CD14-positive monocyte (primary cell): ENCODE data around the gene PRLR. TPM values are rescaled to one million over a fixed set of nuclear protein-coding genes. Genes with fewer than 3 reads are reported as not detected.
A peak's percentile ranks its signal among the peaks of the same experiment; 100 is the strongest.

Source experiments
- DNase-seq, 3 donors: peaks; one replicate each; pipeline ENCODE4 v3.0.0-alpha.2; 2011 to 2022
- H2AFZ ChIP-seq: 2 replicates; pipeline ENCODE4 v1.6.0; 2012; ENCODE audit warnings: mild to moderate bottlenecking, low read depth, low read length, inconsistent platforms; ENCODE audit not compliant: insufficient read depth, poor library complexity, severe bottlenecking
- H3K27ac ChIP-seq, 2 donors: 1 replicate in 1 of 2; 2 replicates in 1 of 2; pipeline ENCODE4 v1.5.1; 2012 to 2013; ENCODE audit warnings: low read length in 2 of 2, control low read depth in 1 of 2, inconsistent platforms in 1 of 2, low read depth in 1 of 2, mild to moderate bottlenecking in 1 of 2
- H3K27me3 ChIP-seq, 2 donors: one replicate each; pipeline versions ENCODE4 v1.6.0 to v1.6.1; 2011 to 2013; ENCODE audit warnings: low read length in 2 of 2; ENCODE audit not compliant: control insufficient read depth in 2 of 2, insufficient read depth in 2 of 2
- H3K36me3 ChIP-seq, 2 donors: replicated peaks in 1 of 2; 1 replicate in 1 of 2; 2 replicates in 1 of 2; pipeline versions ENCODE4 v1.5.1 to v1.6.1; 2012 to 2013; ENCODE audit warnings: low read length in 2 of 2, control low read depth in 1 of 2, inconsistent platforms in 1 of 2, mild to moderate bottlenecking in 1 of 2; ENCODE audit not compliant: insufficient read depth in 2 of 2, control insufficient read depth in 1 of 2
- H3K4me1 ChIP-seq, 2 donors: 1 replicate in 1 of 2; 2 replicates in 1 of 2; pipeline versions ENCODE4 v1.5.1 to v1.6.1; 2012 to 2013; ENCODE audit warnings: low read length in 2 of 2, control low read depth in 1 of 2, inconsistent platforms in 1 of 2, mild to moderate bottlenecking in 1 of 2, moderate library complexity in 1 of 2; ENCODE audit not compliant: insufficient read depth in 2 of 2, control insufficient read depth in 1 of 2
- H3K4me2 ChIP-seq: replicated peaks from 2 replicates; pipeline ENCODE3; 2012; ENCODE audit warnings: low read length, moderate library complexity, mild to moderate bottlenecking; ENCODE audit not compliant: poor library complexity, severe bottlenecking; ENCODE audit errors: extremely low read depth
- H3K4me3 ChIP-seq, 3 experiments: fragments of 200-600 bp in 1 of 3; sonication (generic) in 1 of 3; replicated peaks in 1 of 3; 1 replicate in 2 of 3; 2 replicates in 1 of 3; pipeline ENCODE4 v1.5.1; 2011 to 2013; ENCODE audit warnings: low read length in 3 of 3, mild to moderate bottlenecking in 3 of 3, control low read depth in 2 of 3, low read depth in 2 of 3, inconsistent platforms in 1 of 3, moderate library complexity in 1 of 3
- H3K79me2 ChIP-seq: 2 replicates; pipeline ENCODE4 v1.6.0; 2012; ENCODE audit warnings: mild to moderate bottlenecking, control low read depth, inconsistent platforms, low read length, moderate library complexity; ENCODE audit not compliant: insufficient read depth
- H3K9ac ChIP-seq: 2 replicates; pipeline ENCODE4 v1.6.0; 2017; ENCODE audit warnings: low read length, mild to moderate bottlenecking; ENCODE audit not compliant: insufficient read depth, poor library complexity, severe bottlenecking
- H3K9me3 ChIP-seq, 2 donors: replicated peaks in 1 of 2; 1 replicate in 1 of 2; 2 replicates in 1 of 2; pipeline versions ENCODE4 v1.5.1 to v1.6.1; 2012 to 2013; ENCODE audit warnings: low read length in 2 of 2, control low read depth in 1 of 2; ENCODE audit not compliant: control insufficient read depth in 1 of 2, insufficient read depth in 1 of 2
- H4K20me1 ChIP-seq: 2 replicates; pipeline ENCODE4 v1.6.0; 2012; ENCODE audit warnings: mild to moderate bottlenecking, low read length, control low read depth, moderate library complexity; ENCODE audit not compliant: insufficient read depth
- H3K27ac Mint-ChIP-seq, 7 donors: one replicate each; pipeline ENCODE4 v1.8.0; 2020; ENCODE audit warnings: mild to moderate bottlenecking in 7 of 7, mixed read lengths in 7 of 7, moderate library complexity in 6 of 7, inconsistent platforms in 2 of 7
- H3K27me3 Mint-ChIP-seq, 3 donors: one replicate each; pipeline ENCODE4 v1.8.0; 2021 to 2022; ENCODE audit warnings: low read depth in 3 of 3, mild to moderate bottlenecking in 3 of 3, mixed read lengths in 3 of 3, moderate library complexity in 3 of 3, inconsistent platforms in 1 of 3
- H3K36me3 Mint-ChIP-seq, 2 donors: one replicate each; pipeline ENCODE4 v1.8.0; 2020; ENCODE audit warnings: mixed read lengths in 2 of 2, inconsistent platforms in 1 of 2, mild to moderate bottlenecking in 1 of 2
- H3K4me1 Mint-ChIP-seq: one replicate; pipeline ENCODE4 v1.8.0; 2020; ENCODE audit warnings: mild to moderate bottlenecking, mixed read lengths
- H3K4me3 Mint-ChIP-seq, 2 donors: one replicate each; pipeline ENCODE4 v1.8.0; 2020; ENCODE audit warnings: mild to moderate bottlenecking in 2 of 2, mixed read lengths in 2 of 2, moderate library complexity in 1 of 2
- H3K9me3 Mint-ChIP-seq, 7 donors: one replicate each; pipeline ENCODE4 v1.8.0; 2020 to 2022; ENCODE audit warnings: mixed read lengths in 7 of 7, mild to moderate bottlenecking in 6 of 7, moderate library complexity in 6 of 7, inconsistent platforms in 2 of 7
- WGBS: methylation state at CpG from one replicate; pipeline ENCODE4 v1.1.5; 2013; ENCODE audit warnings: missing lambda C conversion rate; ENCODE audit not compliant: insufficient coverage; 5-methylcytosine and 5-hydroxymethylcytosine counted together
- intact Hi-C, 2 donors: fragments of 100-400 bp; cut with micrococcal nuclease; formaldehyde crosslinking; loops; one replicate each; pipeline versions ENCODE4 v1.15.0 to v1.15.1; 2023
- polyA plus RNA-seq, 3 donors: library from polyadenylated mRNA; depleted of rRNA in 1 of 3; unstranded in 2 of 3; stranded (reverse) in 1 of 3; fragments of 300-500 nt in 2 of 3; fragments of >200 nt in 1 of 3; fragmentation: Illumina TruSeq in 2 of 3; gene quantifications; 1 replicate in 2 of 3; 2 replicates in 1 of 3; pipeline ENCODE4 v1.2.3, GENCODE V29; 2012 to 2021
- TF ChIP-seq, protein P1 (sequence below): fragments of 200-600 bp; IDR thresholded peaks from one replicate; pipeline ENCODE4 v1.8.0; 2022; ENCODE audit warnings: antibody characterized with exemption, mild to moderate bottlenecking

PRLR gene
- polyA plus RNA-seq, 3 donors, result 0.12 to 1.7 (median 0.88) TPM

DNA sequence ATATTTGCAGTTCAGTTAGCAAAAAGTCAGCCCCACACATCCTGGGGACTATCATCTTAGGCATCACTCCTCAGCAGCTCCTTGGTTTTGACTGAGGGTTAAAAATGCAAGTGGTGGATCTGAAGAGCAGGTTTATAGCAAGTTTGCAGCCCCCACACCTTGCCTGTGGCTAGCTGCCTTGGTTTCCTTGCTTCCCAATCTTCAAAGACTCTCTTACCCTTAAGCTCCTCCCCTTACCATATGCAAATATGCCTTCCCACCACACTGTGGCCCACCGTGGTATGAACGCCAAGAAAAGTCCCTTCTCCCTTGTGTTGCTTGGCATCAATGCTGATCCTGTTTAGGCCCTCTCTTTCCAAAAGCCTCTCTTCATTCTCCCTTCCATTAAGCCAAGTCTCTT is 137.6 kb downstream of the PRLR start:
- TF ChIP-seq, protein P1, sequence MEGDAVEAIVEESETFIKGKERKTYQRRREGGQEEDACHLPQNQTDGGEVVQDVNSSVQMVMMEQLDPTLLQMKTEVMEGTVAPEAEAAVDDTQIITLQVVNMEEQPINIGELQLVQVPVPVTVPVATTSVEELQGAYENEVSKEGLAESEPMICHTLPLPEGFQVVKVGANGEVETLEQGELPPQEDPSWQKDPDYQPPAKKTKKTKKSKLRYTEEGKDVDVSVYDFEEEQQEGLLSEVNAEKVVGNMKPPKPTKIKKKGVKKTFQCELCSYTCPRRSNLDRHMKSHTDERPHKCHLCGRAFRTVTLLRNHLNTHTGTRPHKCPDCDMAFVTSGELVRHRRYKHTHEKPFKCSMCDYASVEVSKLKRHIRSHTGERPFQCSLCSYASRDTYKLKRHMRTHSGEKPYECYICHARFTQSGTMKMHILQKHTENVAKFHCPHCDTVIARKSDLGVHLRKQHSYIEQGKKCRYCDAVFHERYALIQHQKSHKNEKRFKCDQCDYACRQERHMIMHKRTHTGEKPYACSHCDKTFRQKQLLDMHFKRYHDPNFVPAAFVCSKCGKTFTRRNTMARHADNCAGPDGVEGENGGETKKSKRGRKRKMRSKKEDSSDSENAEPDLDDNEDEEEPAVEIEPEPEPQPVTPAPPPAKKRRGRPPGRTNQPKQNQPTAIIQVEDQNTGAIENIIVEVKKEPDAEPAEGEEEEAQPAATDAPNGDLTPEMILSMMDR, result no peak
- H3K36me3 ChIP-seq, result peaks cover 7 to 18% of the 10 kb centered on the region in 2 donors
- no peak overlapping the region for H3K9ac ChIP-seq
- no peak overlapping the region for H3K4me2 ChIP-seq
- H3K27ac ChIP-seq, result no peak overlapping the region
- no peak overlapping the region for H3K4me3 Mint-ChIP-seq
- no peaks in the 10 kb centered on the region for H3K9me3 Mint-ChIP-seq
- intact Hi-C loops, result loop anchor here (5.0 kb wide), 1 partner anchor 835 kb away; no protein-coding TSS in a partner anchor
- peaks cover 11 to 33% of the 10 kb centered on the region in 2 donors for H3K36me3 Mint-ChIP-seq
- DNase-seq, result no peak
- no peaks in the 10 kb centered on the region for H3K27me3 ChIP-seq
- peak overlapping the region in 1 of 7 donors; percentile 25 for H3K27ac Mint-ChIP-seq
- 94% methylated on average over 2 of the region's 2 CpGs for WGBS
- H4K20me1 ChIP-seq, result no peaks in the 10 kb centered on the region
- no peak overlapping the region for H3K4me3 ChIP-seq
- no peaks in the 10 kb centered on the region for H3K4me1 Mint-ChIP-seq
- no peak overlapping the region for H2AFZ ChIP-seq
- no peaks in the 10 kb centered on the region for H3K79me2 ChIP-seq
- H3K27me3 Mint-ChIP-seq, result no peaks in the 10 kb centered on the region
- no peaks in the 10 kb centered on the region for H3K4me1 ChIP-seq
- no peaks in the 10 kb centered on the region for H3K9me3 ChIP-seq

GRCh38 chr5:35091704-35092103 is 138.6 kb downstream of the PRLR start:
- Mint-ChIP-seq H3K4me3 (no peak overlapping the region), H3K4me1 (no peaks in the 10 kb centered on the region), H3K27me3 (peaks cover 0 to 1% (median 1%) of the 10 kb centered on the region in 3 donors), H3K9me3 (no peaks in the 10 kb centered on the region), H3K36me3 (peaks cover 14 to 43% of the 10 kb centered on the region in 2 donors), H3K27ac (peak overlapping the region in 1 of 7 donors; percentile 47)
- peaks cover 7 to 22% of the 10 kb centered on the region in 2 donors for H3K36me3 ChIP-seq
- TF ChIP-seq, protein P1, result no peak
- no peak overlapping the region for H3K27ac ChIP-seq
- intact Hi-C loops, result loop anchor here (5.0 kb wide), 1 partner anchor 836 kb away; no protein-coding TSS in a partner anchor
- H3K4me1 ChIP-seq, result no peaks in the 10 kb centered on the region
- H4K20me1 ChIP-seq, result no peaks in the 10 kb centered on the region
- H3K79me2 ChIP-seq, result no peaks in the 10 kb centered on the region
- no peak overlapping the region for H2AFZ ChIP-seq
- no CpG with 5 or more reads among the region's 5 CpGs for WGBS
- no peaks in the 10 kb centered on the region for H3K27me3 ChIP-seq
- peak overlapping the region; percentile 5 for H3K9ac ChIP-seq
- no peaks in the 10 kb centered on the region for H3K9me3 ChIP-seq
- H3K4me2 ChIP-seq, result no peak overlapping the region
- no peak overlapping the region for H3K4me3 ChIP-seq
- no peak for DNase-seq
